Measurements from ENCODE around the gene ECT2L. TPM values are rescaled to one million over a fixed set of nuclear protein-coding genes. Genes with fewer than 3 reads are reported as not detected.

Gene ECT2L
- total RNA-seq (2012; rRNA removed) (not detected in 2 replicates), polyA plus RNA-seq (2012; rRNA removed) (not detected in 2 replicates), Bru-seq, nascent RNA (percentile 16 among the genes with signal in this experiment), BruChase-seq, experiment 1, labeled RNA remaining after a 6-hour chase (percentile 31 among the genes with signal in this experiment), BruChase-seq, experiment 2, labeled RNA remaining after a 2-hour chase (percentile 27 among the genes with signal in this experiment)
- polyA plus RNA-seq (2012; cell fraction: cytosol; rRNA removed): not detected in 2 replicates
- polyA plus RNA-seq (2012; cell fraction: nucleus; rRNA removed; ENCODE audit: low replicate concordance): 0.05 TPM in 1 of 2 replicates, not detected in the other
- long read RNA-seq: 0 reads

GRCh38 chr6:138795809-138796603, at the start of gene ECT2L:
TSS of gene ECT2L (plus strand) at chr6:138796087. CDS start at chr6:138813275, 17,188 bp downstream.
- ATAC-seq (ENCODE audit: low read depth) (peak; percentile 46), DNase-seq (no peak)
- no peak within 1 kb of the TSS for H3K14ac ChIP-seq (replicated peaks; ENCODE audit: low read depth, low read length)
- 28% methylated on average over 22 of the region's 50 CpGs; no CpG with 5 or more reads in 1 of the 2 experiments for WGBS, 2 experiments (ENCODE audit: extremely low coverage in 2 of 2, insufficient read length in 1 of 2)
- H4K5ac ChIP-seq (ENCODE audit: low read depth, low read length): no peak within 1 kb of the TSS; the same call in 1 of the 2 replicates
- no peak within 1 kb of the TSS for H3K27ac ChIP-seq (ENCODE audit: insufficient read depth, low read length)
- no peak within 1 kb of the TSS for H4K91ac ChIP-seq (ENCODE audit: insufficient read depth, low read depth, low read length)
- H3K27me3 ChIP-seq (ENCODE audit: control insufficient read depth, insufficient read depth, low read length): peaks cover 2% of the 10 kb centered on the region
- no peak within 1 kb of the TSS for H4K8ac ChIP-seq (ENCODE audit: low read depth in 2 of 2, low read length in 2 of 2)
- no peak within 1 kb of the TSS for H2BK20ac ChIP-seq (ENCODE audit: low read depth, low read length)
- no peak within 1 kb of the TSS for H3K4ac ChIP-seq (ENCODE audit: low read depth, low read length)
- H3K4me1 ChIP-seq (ENCODE audit: control insufficient read depth, insufficient read depth, low read length): peaks cover 2% of the 10 kb centered on the region; the same call in 1 of the 2 replicates
- in situ Hi-C loops (cut with MboI; ENCODE audit: low sequenced_read_pairs) (no loop called here), dilution Hi-C loops (cut with HindIII; ENCODE audit: low sequenced_read_pairs, unreplicated experiment) (no loop called here), intact Hi-C loops (cut with micrococcal nuclease) (no loop called here)
- no peak within 1 kb of the TSS for H3K23ac ChIP-seq (ENCODE audit: low read depth, low read length)
- no peak within 1 kb of the TSS for H2BK120ac ChIP-seq (ENCODE audit: low read depth, low read length)
- H3K79me1 ChIP-seq (ENCODE audit: low read depth in 1 of 2, low read length in 2 of 2): no peaks in the 10 kb centered on the region
- no peak within 1 kb of the TSS for H3K4me3 ChIP-seq (ENCODE audit: insufficient read depth, low read depth, low read length)
- H2BK15ac ChIP-seq (ENCODE audit: low read depth, low read length): no peak within 1 kb of the TSS
- no peak within 1 kb of the TSS for H2BK5ac ChIP-seq (ENCODE audit: low read depth, low read length, poor library complexity, severe bottlenecking)
- H3K36me3 ChIP-seq (ENCODE audit: control insufficient read depth, insufficient read depth, low read length): peaks cover 4% of the 10 kb centered on the region
- no peak within 1 kb of the TSS for H3K56ac ChIP-seq (ENCODE audit: extremely low read depth, insufficient read depth, low read length)
- no peak within 1 kb of the TSS for H2AK9ac ChIP-seq (replicated peaks; ENCODE audit: low read depth, low read length, poor library complexity)
- no peaks in the 10 kb centered on the region for H4K20me1 ChIP-seq (ENCODE audit: insufficient read depth, low read length)
- no TSS peak for BruUV-seq (replicated peaks)
- peak within 1 kb of the TSS; percentile 80 for H2AFZ ChIP-seq (replicated peaks; ENCODE audit: low read length, poor library complexity)
- no peak within 1 kb of the TSS for H3K18ac ChIP-seq (ENCODE audit: low read depth, low read length)
- no peak within 1 kb of the TSS for H3K9ac ChIP-seq (ENCODE audit: low read depth, low read length)
- H2AK5ac ChIP-seq (ENCODE audit: low read depth, low read length): no peak within 1 kb of the TSS
- H3K9me3 ChIP-seq (ENCODE audit: control insufficient read depth, insufficient read depth, low read length): no peaks in the 10 kb centered on the region
- H3K4me2 ChIP-seq (ENCODE audit: low read depth, low read length): no peak within 1 kb of the TSS
- POLR2A ChIA-PET (ENCODE audit: unreplicated experiment): no interaction called here
- CTCF ChIA-PET: no interaction called here
- TF ChIP-seq CHD1 (IDR thresholded peaks at IDR 0.05; ENCODE audit: low read depth, low read length): no peak
- TF ChIP-seq POLR2A (IDR thresholded peaks at IDR 0.05; ENCODE audit: low read depth, low read length): no peak
- 0 out of 2 replicates have a peak, but pooled peaks cover 3% of the 10 kb centered on the region for H3K9me1 ChIP-seq (ENCODE audit: insufficient read depth, low read length)
